Stimulated activated CD4-positive, alpha-beta T cell treated with anti-CD3 and anti-CD28 coated beads, Interleukin-1b, Interleukin-23, amount 100 ng/mL, for 4 hours (primary cell): Measurements from ENCODE around the gene HS3ST6.
"Not testable (repeated sequence)": the region's sequence is repeated elsewhere in the genome, so short reads cannot be mapped to it uniquely, and the experiment has no call there.

Experiments used
- DNase-seq, 2 donors: peaks; one replicate each; pipeline ENCODE4 v3.0.0-alpha.2; 2020; ENCODE audit warnings: low read depth in 2 of 2

Gene HS3ST6

DNA sequence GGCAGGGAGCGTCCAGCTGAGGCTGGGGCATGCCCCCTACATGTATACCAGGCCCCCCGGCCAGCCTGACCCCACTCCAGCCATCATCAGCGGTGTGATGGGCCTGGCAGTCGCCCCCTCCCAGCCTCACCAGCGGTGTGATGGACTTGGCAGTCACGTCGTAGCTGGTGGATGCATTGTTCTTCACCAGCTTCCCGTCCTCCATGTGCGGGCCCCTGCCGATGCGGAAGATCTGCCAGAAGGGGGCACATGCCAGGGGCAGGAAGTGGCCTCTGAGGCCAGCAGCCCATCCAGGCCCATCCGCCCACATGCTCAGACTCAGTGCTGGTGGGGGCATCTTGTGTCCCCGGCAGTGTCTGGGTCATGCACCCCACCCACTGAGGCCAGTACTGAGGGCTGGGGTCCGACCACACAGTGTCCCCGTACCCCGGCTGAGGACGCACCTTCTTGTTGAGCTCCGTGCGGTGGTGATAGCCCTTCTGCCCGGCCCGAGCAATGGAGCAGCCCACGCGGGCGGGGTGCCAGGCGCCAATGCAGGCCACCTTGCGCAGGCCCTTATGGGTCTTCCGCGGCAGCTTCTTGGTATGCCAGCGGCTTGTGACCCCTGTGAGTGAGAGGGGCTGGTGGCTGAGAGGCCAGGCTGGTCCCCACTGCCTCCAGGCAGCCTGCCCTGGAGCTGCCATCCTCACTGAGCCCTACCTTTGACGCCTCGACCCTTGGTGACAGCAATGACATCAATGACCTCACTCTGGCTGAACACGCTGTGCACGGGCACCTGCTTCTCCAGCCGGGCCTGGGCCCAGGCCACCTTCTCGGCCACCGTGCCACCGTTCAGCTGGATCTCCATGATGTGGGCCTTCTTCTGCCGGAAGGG is 28.5 kb upstream of the HS3ST6 start:
- no peak for DNase-seq

DNA sequence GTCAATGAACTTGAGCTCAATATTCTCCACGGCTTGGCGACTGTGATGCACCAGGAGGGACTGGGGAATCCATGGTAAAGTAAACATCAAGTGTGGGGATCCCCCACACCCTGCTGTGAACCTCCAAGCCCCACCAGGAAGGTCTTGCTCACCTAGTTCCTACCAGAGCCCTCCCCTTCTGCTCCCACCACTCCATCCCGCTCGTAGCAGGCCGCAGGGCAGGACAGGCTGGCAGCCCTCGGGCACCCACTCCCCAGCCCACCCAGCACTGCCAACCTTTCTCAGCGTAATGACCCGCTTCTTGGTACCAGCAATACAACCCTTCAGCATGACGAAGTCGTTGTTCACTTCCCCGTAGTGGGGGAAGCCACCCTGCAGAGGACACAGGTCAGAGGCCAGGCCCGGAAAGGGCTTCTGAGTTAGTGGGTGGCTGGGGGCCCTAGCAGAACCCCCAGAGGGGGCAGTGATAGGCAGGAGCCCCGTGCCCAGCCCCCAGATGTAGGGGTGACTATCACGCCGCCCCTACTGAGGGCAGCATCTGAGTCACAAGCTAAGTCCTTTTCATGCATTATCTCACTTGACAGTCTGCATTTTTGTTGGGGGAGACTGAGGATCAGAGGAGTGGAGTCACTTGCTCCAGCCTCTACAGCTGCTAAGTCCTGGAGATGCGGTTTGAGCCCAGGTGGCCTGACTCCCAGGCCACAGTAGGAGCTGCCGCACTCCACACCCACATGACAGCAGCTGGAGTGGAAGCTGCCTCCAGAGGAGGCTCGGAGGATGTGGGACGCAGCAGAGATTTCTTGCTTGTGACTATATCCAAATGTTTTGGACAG is 27.6 kb upstream of the HS3ST6 start:
- no peak for DNase-seq

DNA sequence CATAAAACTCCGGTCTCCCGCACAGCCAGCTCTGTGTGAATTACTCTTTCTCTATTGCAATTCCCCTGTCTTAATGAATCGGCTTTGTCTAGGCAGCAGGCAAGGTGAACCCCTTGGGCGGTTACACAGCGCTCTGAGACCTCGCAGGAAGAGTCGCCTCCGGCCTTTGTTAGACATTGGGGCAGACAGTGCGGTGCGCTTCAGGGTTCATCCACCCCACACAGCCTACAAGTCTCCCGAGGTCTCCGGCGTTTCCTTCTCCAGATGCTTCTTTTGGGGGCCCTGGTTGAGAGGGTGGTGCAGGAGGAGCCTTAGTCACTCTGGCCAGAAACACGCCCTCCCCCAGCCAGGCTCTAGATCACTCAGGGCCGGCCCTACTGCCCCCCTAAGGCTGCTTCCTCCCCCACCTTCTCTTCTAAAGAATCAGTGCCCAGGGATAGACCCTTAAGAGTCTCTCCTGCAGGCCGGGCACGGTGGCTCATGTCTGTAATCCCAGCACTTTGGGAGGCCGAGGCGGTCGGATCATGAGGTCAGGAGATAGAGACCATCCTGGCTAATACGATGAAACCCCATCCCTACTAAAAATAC is 26.5 kb upstream of the HS3ST6 start:
- DNase-seq, result no peak

DNA sequence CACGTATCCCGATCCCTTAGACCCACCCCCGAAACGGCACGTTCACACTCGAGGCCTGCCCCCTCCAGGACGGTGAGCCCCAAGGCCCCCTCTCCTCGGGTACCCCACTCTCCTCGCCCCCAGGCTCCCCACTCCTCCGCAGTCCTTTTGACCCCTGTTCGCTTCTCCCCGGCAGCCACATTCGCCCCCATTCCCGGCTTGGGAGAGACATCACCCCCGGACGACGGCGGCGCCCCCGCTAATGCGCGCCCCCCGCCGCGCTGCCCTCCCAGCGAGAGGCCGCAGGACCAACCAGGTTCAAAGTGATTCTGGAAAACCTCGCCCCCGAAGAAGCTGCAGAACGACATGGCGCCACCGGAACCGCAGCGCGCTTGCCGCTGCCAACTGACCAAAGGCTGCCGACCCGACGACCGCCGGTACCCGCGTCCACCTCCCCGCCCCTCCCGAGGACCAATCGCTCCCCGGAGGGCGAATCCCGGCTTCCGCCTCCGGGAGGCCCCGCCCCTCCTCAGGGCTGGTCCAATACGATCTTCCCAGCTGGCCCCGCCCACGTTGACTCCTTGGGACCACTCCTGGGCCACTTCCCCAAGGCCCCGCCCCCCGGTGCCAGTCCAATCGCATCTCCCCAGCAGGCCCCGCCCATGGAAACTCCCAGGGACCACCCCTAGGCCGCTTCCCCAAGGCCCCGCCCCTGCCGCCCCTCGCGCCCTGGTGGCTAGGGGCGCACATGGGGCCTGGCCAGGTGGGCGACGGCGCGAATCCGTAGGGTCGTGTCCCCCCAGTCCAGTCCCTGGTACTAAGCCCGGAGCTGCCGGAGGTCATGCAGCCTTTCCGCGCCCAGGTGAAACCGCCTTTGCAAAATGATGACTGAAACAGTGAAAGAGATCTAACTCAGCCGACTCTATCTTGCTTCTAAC is 24.9 kb upstream of the HS3ST6 start, which contains the start of gene MSRB1:
Gene MSRB1 (minus strand): TSS at position 390 of the 917 bp plus-strand sequence. CDS start 43 bp downstream, at position 347.
- peak; percentile 97 to 99 for DNase-seq

DNA sequence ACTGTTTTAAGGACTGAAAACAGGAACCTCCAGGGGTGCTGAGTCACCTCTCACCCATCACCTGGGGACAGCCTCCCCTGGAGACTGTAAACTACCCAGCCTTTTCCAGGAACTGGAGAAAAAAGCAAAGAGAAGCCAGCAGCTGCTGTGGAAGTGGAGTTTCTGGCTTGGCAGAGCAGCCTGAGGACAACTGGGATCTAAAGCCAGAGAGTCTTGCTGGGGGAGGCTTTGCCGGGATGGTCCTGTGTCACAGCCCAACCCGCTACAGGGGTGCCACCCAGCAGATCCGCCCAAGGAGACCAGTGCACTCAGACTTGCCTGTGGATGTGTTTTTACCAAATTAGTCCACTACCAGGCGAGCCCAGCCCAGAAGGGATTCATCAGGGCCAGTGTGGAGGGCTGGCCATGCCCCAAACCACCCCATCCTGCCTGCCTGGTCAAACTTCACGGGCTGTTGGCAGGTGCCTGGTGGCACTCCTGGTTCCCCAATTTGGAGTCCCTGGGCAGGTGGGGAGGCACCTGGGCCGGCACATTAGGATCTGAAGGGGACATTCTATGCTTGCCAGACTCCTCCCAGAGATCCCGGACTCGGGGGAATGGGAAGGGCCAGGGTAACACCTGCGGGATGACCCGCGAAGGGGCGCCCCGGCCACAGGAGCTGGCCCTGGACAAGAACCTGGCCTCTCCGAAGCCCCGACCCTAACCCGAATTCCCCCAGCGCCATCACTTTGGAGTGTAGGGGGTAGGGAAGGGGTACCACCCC is 24.0 kb upstream of the HS3ST6 start:
- no peak for DNase-seq

DNA sequence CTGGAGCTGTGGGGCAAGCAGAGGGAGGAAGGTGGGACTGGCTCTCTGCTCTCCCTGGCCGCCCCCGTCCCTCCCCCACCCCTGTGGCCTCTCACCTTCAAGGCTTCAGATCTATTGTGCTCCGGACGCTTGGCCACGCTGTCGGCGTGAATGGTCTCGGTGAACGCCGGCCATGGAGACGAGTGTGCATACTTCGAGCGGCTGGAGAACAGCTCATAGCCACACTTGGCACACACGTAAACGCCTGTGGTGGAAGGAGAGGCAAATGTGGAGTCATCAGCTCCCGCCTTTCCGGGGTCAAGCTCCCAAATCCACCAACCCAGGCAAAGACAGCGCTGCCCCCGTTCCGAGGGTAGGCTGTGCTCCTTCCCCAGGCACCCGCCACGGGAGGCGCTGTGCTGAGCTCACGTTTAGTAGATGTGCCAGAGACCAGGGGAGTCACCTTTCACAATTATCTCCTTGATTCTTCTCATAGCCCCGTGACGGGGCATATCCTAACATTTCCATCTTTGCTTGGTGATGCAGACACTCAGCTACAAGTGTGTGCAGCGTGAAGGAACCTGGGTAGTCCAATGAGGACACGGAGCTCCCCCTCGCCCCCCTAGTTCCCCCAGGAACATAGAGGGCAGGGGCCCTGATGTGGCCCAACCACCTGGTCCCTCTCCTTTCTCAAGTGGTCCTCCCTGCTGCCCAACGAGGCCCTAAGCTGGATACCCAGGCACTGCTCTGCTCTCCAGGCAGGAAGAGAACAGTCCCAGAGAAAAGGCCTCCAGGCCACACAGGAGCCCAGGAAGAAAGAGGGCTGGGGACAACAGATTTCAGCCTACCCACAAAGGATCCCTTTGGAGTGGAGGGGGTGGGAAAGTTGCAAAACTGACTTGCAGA is 23.2 kb upstream of the HS3ST6 start:
- DNase-seq, result no peak

DNA sequence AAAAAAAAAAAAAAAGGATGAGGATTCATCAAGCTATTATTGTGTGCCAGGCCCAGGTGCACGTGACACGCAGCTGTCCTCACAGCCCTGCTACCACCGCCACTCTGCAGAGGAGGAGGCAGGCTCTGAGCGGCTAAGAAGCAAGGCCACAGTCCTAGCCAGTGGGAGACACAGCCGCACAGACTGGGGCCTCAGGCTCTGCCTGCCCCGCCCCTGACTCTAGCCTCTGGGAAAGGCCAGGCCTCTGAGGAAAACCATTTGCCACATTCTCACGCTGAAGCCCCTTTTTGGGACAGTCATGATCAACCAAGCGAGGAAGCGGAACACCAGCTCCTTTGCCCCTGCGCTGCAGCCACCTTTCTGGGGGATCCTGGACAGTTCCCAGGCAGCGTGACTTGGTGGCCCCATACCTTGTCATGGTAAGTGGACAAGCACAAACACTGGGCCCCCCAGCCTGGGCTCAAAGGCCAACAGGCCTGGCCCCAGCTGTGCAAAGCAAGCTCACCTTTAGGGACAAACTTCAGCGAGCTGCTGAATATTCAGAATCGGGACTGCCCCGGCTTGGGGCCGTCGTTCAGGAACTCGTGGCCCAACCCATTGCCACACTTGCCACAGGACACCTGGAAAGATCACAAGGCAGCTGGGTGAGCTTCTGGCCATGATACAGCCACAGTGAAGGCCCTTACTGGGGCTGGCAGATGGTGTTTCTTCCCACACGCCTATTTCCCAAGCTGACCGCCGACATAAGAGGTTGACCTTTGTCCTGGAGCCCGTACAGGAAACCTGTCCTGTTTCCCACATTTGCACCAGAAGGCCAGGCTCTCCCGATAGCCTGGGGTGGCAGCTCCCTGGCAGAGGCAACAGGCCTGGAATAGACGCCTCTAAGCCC is 22.3 kb upstream of the HS3ST6 start:
- DNase-seq, result no peak

DNA sequence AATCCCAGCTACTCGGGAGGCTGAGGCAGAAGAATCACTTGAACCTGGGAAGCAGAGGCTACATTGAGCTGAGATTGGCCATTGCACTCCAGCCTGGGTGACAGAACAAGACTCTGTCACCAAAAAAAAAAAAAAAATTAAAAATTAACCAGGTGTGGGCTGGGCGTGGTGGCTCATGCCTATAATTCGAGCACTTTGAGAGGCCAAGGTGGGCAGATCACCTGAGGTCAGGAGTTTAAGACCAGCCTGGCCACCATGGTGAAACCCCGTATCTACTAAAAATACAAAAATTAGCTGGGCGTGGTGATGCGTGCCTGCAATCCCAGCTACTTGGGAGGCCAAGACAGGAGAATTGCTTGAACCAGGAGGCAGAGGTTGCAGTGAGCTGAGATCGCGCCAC is 21.6 kb upstream of the HS3ST6 start:
- not testable (repeated sequence) for DNase-seq

DNA sequence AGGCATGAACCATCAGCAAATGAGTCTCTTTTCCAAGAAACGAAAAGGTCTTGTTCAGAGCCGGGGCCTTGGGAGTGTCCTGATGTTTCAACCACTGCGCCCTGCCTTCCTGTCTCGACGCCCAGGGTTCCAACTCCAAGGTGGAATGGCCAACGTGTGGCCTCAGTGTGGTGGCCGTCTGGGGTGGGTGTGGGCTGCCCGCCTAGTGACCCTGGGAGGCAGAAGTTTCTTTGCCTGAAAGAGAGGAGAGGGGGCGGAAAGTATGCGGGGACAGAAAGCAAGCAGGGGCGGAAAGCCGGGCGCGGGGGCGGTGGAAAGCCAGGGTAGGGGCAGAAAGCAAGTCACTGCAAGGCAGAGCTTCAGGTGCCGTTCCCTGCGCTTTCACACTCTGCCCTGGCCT is 20.7 kb upstream of the HS3ST6 start:
- DNase-seq, result no peak

DNA sequence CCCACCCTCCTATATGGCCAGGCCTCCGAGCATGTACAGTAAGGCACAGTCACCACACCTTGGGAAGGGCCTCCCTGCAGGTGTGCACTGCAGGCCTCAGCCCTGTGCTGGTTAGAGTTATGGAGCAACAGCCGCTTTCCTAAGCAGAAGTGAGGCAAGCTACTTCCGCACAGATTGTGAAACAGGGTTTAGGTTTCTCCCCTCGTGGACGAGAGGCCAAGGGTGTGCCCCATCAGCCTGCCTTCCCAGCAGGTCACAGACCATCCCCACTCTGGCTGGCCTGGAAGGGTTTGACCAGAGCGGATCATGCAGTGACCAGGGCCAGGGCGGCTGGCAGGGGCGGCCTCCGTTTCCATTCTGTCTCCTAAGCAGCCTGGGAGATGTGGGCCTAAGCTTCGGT is 20.1 kb upstream of the HS3ST6 start:
- no peak for DNase-seq

DNA sequence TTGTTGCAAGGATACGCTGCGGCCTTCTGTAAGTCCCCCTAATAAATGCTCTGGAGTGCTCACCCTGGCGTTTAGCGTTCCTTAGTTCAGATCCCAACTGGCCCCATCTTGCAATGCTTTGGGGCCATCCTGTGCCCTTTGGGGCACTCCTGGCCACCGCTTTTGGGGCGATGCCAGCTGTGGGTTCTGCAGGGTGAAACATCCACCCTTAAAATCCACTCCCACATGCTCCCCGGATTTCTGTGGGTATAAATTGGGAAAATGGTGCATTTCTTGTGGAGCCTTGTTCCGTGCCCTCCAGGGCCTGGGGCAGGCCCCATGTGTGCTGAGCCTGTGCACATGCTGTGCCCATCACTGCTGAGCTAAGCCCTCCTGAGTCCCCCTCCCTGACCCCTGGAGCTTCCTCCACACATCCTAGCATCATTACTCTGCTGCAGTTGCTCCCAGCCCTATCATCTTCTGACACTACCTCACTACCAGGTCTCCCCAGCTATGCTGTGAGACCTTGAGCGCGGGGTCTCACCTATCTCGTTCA is 18.8 kb upstream of the HS3ST6 start:
- DNase-seq, result no peak

DNA sequence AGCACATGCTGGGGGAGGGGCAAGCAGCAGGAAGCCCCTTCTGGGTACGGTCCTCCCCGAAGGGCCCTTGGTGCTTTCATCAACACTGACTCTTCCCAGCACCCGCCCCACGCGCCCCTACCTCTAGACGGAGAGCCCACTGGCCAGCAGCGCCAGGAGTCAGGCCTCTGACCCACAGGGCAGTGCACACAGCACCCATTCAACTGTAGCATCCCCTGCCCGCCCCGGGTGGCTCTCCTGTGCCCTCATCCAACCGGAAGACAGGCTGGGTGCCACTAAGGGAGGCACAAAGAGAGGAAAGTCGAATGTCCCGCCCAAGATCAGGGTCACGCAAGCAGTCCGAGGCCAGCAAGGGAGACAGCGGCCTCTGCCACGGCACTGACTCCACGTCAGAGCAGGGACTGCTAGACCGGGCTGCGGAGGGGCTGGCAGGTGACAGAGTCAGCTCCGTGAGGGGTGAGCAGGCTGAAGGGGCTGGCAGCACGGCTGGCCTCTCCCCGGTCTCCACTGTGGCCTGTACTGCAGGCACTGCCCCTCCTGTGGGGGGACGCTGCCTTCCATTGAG is 15.0 kb upstream of the HS3ST6 start:
- DNase-seq, result no peak

DNA sequence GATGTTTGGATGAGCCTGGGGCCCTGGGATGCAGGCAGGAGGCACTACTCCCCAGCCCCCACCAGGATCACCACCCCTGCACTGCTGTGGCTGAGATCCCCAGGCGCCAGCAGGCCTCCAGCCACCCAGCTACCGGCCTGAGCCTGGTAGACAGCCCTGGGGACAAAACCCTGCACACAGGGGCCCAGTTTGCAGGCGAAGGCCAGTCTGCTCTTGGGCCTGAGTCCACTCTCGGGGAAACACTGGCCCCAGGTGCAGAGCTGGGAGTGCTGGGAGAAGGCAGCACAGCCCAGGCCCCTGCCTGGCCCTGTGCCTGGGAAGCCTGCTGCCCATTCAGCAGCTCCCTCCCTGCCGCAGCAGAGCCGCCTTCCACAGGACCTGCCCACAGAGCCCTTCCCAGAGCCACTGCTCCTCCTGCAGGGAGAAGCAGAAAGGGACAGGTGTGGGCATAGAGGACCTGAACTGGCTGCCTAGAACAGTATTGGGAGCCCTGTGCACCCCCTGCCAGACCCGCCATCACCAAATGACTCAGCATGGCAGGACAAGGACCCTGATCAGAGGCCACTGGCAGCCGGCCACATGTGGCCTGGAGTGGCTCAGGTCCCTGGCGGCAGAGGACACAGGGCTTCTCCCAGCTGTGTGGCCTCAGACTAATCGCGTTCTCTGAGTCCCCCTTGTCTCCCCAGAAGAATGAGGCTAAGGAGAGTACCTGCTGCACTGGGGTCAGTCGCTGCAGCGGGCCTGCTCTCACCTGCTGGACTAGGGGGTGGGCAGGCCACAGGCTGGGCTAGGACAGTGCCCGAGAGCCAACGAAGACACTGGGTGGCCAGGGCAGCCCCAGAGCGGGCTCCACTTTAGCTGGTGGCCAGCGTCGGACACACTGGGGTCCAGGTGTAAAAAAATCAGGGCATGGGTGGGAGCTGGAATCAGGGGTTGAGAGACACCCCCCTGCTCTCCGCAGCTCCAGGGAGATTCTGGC is 14.1 kb upstream of the HS3ST6 start:
- no peak for DNase-seq

DNA sequence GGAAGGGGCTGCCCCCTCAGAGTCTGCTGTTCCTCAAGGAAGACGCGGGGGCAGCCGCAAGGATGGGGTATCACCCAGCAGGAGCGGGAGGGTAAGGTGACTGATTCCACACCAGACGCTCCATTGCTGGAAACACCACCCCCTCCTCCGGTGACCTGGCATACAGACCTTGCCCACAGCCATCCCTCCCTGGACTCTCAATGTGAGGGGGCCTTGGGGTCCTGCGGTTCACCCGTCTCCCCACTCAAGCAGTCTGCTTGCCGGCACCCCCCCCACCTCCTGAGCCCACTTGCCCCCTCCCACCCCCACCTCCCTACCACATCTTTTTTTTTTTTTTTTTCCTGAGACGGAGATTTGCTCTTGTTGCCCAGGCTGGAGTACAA is 12.1 kb upstream of the HS3ST6 start:
- DNase-seq, result no peak

DNA sequence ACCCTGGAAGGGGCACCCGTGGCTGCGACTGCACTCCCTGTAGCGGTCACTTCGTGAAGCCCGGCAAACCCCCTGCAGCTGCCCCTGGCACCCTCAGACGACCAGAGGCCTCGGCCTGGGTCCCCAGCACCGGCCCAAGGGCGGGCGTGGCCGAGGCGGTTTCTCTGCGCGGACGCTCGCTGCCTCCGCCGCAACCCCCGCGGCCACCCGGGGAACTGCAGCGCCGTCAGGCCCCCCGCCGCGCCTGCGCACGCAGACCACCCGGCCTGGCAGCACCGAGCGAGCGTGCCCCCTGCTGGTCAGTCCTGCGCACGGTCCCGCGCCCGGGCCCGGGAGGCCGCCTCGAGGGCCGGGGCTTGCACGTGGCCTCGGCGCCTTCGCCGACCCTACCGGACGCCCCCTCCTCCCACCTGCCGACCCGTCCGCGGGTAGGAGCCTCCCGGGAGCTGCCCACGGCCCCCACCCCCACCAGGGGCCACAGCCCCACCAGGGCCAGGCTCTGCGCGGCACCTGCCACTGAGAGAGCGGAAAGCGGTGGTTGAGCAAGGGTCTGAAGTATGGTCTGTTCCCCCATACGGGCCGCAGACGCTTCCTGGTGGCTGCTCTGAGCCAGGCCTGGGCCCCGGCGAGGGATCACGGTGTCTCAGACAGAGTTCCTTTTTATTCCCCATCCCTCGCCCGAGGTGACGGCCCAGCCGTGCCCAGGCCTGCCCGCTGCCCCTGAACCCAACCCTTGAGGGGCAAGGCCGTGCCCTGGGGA is 11.5 kb upstream of the HS3ST6 start:
- DNase-seq, result peak; percentile 95 to 96

DNA sequence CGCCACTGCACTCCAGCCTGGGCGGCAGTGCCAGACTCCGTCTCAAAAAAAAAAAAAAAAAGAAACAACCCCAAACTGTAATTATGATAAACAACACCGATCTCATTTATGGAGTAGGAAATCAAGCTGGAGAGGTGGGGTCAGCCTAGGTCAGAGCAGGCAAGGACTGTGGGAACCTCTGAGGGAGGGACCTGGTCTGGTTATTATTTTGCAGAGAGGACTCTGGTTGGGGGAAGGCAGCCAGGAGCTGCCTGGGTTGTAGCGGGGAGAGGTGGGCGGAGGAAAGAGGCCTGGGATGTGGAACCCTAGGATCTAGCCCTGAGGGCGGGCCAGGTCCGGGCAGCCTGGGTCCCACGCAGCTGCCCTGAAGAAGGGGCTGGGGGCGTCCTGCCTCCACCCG is 10.9 kb upstream of the HS3ST6 start:
- DNase-seq, result no peak
